Stimulated activated CD8-positive, alpha-beta memory T cell treated with anti-CD3 and anti-CD28 coated beads, Interleukin-2, amount 100 ng/mL, for 48 hours (primary cell): Measurements from ENCODE around the gene PTPRR.

Experiments used
- DNase-seq, 2 donors: peaks; one replicate each; pipeline ENCODE4 v3.0.0-alpha.2; 2020; ENCODE audit warnings: low read depth in 2 of 2

The PTPRR gene

DNA sequence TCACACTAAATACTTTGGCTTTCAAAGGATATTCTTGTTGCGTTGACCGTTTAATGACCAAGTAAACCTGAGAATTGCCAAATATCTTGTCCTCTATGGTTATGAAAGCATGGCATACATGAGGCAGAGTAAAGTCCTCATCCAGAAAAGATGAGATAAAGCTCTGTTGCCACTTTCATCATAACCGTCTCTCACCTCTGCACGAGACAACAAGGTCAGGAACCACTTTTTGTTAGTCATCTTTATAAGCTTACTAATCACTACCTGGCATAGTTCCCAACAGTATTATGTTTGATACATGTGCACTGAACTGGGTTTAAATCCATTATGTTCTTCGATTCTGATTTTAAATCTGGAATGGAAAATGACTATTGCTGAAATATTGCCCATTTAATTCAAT lies 314.6 kb downstream of the PTPRR start:
- no peak for DNase-seq

DNA sequence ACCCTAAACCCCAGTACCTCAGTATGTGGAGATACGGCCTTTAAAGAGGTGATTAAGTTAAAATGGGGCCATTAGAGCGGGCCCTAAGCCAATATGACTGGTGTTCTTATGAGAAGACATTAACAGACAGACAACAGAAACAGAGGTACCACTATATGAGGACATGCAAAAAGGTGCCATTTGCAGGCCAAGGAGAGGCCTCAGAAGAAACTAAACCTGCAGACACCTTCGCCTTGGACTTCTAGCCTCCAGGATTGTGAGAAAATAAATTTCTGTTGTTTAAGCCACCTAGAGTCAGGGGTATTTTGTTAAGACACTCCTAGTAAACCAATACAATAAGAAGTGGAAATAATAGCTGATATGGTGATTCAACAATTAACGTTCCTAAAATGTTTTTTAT lies 315.9 kb downstream of the PTPRR start:
- no peak for DNase-seq

DNA sequence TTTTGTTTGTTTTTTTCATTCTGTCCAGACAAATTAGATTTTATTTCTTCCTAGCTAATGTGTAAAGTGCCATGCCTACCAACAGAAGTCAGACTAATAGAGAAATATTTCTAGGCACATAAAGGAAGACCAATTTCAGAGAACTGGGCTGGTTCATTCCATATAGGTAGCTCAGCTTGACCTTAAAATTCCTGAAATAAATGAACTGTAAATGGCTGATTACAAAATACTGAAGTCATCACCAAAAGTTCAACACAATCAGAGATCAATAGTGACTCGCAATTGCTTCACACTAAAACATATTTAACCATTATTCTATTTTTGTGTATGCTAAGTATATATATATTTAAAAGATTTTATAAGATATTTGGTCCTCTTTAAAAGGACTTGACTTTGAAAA lies 317.5 kb downstream of the PTPRR start:
- no peak for DNase-seq

DNA sequence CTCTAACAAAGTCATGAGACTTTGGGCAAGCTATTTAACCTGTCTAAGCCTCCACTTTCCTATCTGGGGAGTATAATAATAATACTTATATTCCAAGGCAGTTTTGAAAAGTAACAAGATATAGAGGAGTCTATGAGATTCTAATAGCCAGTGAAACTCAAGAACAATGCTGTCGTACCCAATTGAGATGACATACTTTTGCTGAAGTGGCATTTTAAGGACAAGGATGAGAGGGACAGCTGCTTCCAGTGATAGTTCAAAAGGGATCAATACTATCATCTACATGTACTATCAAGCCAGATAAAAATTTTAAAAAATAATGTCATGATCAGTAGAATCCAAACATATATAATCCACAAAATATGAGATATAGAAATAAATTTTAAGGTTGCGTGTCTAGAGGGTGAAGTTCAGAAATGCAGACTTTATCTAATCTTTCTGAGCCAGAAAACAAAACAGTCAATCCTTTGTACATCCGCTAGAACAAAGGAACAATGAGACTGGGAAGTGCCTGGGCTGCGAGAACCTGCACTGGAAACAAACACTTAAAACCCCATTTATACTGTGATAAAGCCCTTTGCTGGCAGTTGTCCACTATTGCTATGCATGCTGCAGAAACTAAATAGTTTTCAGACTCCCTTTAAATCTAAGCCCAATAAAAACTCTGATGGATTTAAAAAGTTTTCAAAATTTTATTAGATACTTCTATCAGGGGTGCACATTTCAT lies 321.9 kb downstream of the PTPRR start:
- no peak for DNase-seq

DNA sequence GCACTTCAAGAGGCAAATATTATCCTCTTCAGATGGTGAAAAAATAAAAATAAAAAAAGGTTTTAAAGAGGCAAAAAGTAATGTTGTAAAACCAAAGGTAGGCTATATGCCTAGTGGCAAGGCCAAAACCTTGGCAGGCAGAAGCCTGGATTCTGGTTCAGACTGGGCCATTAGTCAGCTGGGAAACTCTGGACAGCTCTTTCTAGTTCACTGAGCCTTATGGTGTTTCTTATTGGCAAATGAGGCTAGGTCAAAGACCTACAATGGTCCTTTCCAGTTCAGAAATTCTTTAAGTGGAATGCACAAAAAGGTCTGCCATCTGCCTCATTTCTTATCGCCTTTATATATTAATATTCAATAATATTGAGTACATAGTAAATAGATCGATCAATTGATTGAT lies 327.9 kb downstream of the PTPRR start:
- no peak for DNase-seq

DNA sequence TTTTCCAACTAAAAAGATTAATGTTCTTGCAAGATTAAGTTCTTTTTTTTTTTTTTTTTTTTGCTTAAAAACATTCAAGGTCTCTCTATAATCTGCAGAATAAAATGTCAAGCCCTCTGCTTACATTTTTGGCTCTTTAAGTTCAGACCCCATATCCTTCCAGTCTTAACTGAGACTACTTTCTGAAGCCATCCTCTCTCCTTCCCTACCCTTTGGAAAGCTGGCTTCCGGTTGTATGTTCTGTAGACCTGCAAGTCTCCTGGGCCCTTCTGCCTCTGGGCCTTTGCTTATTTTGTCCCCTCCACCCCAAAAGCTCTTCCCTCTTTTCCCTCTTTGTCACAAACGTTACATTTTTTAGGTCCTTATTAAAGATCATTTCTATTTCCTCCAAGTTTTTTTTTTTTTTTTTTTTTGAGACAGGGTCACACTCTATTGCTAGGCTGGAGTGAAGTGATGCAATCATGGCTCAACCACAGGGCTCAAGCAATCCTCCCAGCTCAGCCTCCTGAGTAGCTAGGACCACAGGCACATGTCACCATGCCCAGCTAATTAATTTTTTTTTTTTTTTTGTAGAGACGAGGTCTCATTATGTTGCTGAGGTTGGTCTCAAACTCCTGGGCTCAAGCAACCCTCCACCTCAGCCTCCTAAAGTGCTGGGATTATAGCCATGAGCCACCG lies 329.9 kb downstream of the PTPRR start:
- no peak for DNase-seq

DNA sequence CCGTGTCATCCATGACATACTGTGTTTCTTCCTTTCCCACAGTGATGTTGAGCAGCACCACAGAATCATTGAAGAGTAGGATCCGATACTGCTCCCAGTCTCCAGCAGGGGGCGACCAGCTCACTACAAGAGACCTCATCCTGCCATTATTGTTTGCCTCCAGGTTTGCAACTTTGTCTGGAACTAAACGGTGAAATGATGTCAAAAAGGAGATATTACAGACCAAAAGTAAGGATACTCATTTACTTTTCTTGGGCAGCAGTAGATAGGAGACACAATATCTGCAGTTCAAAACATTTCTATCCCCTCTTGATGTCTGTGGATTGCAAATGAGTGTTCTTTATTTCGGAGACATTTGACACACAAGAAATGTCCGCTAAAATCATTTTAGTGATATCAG lies 330.5 kb downstream of the PTPRR start:
- DNase-seq: peak; percentile 48 to 52
